ENCODE measurements around the gene VWA7.

DNA sequence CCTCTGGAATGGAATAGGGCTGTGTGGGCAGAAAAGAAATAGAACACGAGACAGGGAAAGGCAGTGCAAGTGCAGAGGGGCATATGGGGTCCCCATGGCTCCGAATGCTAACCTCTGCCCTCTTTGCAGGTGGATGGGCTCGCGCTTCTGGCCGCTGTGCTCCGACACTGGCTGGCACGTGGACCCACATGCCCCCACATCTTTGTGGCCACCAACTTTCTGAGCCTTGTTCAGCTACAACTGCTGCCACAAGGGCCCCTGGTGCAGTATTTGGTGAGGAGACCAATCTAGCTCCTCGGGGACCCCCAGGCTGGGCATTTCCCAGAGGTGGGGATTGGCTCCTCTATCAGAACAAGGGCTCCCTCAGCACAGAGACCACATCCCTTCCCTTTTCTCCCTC lies 15.8 kb downstream of the VWA7 start:
- TF ChIP-seq, protein P1, sequence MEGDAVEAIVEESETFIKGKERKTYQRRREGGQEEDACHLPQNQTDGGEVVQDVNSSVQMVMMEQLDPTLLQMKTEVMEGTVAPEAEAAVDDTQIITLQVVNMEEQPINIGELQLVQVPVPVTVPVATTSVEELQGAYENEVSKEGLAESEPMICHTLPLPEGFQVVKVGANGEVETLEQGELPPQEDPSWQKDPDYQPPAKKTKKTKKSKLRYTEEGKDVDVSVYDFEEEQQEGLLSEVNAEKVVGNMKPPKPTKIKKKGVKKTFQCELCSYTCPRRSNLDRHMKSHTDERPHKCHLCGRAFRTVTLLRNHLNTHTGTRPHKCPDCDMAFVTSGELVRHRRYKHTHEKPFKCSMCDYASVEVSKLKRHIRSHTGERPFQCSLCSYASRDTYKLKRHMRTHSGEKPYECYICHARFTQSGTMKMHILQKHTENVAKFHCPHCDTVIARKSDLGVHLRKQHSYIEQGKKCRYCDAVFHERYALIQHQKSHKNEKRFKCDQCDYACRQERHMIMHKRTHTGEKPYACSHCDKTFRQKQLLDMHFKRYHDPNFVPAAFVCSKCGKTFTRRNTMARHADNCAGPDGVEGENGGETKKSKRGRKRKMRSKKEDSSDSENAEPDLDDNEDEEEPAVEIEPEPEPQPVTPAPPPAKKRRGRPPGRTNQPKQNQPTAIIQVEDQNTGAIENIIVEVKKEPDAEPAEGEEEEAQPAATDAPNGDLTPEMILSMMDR (tag by site-specific recombination; IDR thresholded peaks at IDR 0.05) = no peak
- TF ChIP-seq, protein P2, sequence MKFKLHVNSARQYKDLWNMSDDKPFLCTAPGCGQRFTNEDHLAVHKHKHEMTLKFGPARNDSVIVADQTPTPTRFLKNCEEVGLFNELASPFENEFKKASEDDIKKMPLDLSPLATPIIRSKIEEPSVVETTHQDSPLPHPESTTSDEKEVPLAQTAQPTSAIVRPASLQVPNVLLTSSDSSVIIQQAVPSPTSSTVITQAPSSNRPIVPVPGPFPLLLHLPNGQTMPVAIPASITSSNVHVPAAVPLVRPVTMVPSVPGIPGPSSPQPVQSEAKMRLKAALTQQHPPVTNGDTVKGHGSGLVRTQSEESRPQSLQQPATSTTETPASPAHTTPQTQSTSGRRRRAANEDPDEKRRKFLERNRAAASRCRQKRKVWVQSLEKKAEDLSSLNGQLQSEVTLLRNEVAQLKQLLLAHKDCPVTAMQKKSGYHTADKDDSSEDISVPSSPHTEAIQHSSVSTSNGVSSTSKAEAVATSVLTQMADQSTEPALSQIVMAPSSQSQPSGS (tag by site-specific recombination; IDR thresholded peaks at IDR 0.05; ENCODE audit: low read depth) = no peak
- TF ChIP-seq ZNF670 (tag by site-specific recombination; IDR thresholded peaks at IDR 0.05; ENCODE audit: low read depth) (no peak), ZNF792 (tag by site-specific recombination; IDR thresholded peaks at IDR 0.05) (no peak), ZBTB8A (tag by site-specific recombination; IDR thresholded peaks at IDR 0.05) (no peak)
